Smooth muscle cell (in vitro differentiated cells): ENCODE data around the gene CCK. TPM values are rescaled to one million over a fixed set of nuclear protein-coding genes. Genes with fewer than 3 reads are reported as not detected.

Experiments used
- DNase-seq: peaks from one replicate; lab custom pipeline; 2025; ENCODE audit not compliant: unreplicated experiment; lab: John Stamatoyannopoulos, UW
- H2AFZ ChIP-seq: fragments of 200-600 bp; sonication (generic); 2 replicates; pipeline ENCODE4 v1.6.0; 2016; ENCODE audit warnings: antibody characterized with exemption, low read depth, mild to moderate bottlenecking
- H3F3A ChIP-seq: fragments of 200-600 bp; sonication (generic); 2 replicates; pipeline ENCODE4 v1.6.0; 2017; ENCODE audit warnings: antibody characterized with exemption, low read depth
- H3K27ac ChIP-seq: fragments of 200-600 bp; sonication (generic); 2 replicates; pipeline ENCODE4 v1.5.1; 2016; ENCODE audit warnings: low read depth, mild to moderate bottlenecking
- H3K27me3 ChIP-seq: fragments of 200-600 bp; sonication (generic); 2 replicates; pipeline ENCODE4 v1.6.1; 2016; ENCODE audit warnings: low read depth, mild to moderate bottlenecking
- H3K36me3 ChIP-seq: fragments of 200-600 bp; sonication (generic); 2 replicates; pipeline ENCODE4 v1.5.1; 2016; ENCODE audit warnings: low read depth
- H3K4me1 ChIP-seq: fragments of 200-600 bp; sonication (generic); 2 replicates; pipeline ENCODE4 v1.5.1; 2016; ENCODE audit warnings: low read depth
- H3K4me2 ChIP-seq: fragments of 200-600 bp; sonication (generic); 2 replicates; pipeline ENCODE4 v1.6.0; 2016; ENCODE audit warnings: mild to moderate bottlenecking
- H3K4me3 ChIP-seq: fragments of 200-600 bp; sonication (generic); 2 replicates; pipeline ENCODE4 v1.5.1; 2016; ENCODE audit warnings: mild to moderate bottlenecking
- H3K79me2 ChIP-seq: fragments of 200-600 bp; sonication (generic); 2 replicates; pipeline ENCODE4 v1.6.0; 2016; ENCODE audit warnings: low read depth, mild to moderate bottlenecking
- H3K9ac ChIP-seq: fragments of 200-600 bp; sonication (generic); 2 replicates; pipeline ENCODE4 v1.6.0; 2016; ENCODE audit warnings: low read depth
- H3K9me3 ChIP-seq: fragments of 200-600 bp; sonication (generic); replicated peaks from 2 replicates; pipeline ENCODE4 v1.5.1; 2016; ENCODE audit warnings: low read depth
- H4K20me1 ChIP-seq: fragments of 200-600 bp; sonication (generic); 2 replicates; pipeline ENCODE4 v1.6.0; 2016; ENCODE audit warnings: low read depth
- WGBS: methylation state at CpG from one replicate; pipeline ENCODE4 v1.1.7; 2016; ENCODE audit warnings: low lambda C conversion rate; 5-methylcytosine and 5-hydroxymethylcytosine counted together
- polyA plus RNA-seq: library from polyadenylated mRNA; unstranded; fragments of >200 nt; fragmentation: Nextera tagmentation; extraction: Ambion mirVana; gene quantifications from 2 replicates; pipeline ENCODE4 v1.2.1, GENCODE V29; 2016
- total RNA-seq: library from RNA; depleted of rRNA; stranded (reverse); fragments of >200 nt; gene quantifications from 2 replicates; pipeline ENCODE4 v1.2.3, GENCODE V29; 2014
- TF ChIP-seq, protein P1 (sequence below): fragments of 200-600 bp; sonication (generic); IDR thresholded peaks from 2 replicates; pipeline ENCODE4 v1.5.1; 2017; ENCODE audit warnings: borderline replicate concordance, mild to moderate bottlenecking, antibody characterized with exemption; ENCODE audit not compliant: insufficient read depth, poor library complexity, severe bottlenecking

The CCK gene
- total and polyA plus RNA-seq, 2 experiments from 2014 or later, result not detected

DNA sequence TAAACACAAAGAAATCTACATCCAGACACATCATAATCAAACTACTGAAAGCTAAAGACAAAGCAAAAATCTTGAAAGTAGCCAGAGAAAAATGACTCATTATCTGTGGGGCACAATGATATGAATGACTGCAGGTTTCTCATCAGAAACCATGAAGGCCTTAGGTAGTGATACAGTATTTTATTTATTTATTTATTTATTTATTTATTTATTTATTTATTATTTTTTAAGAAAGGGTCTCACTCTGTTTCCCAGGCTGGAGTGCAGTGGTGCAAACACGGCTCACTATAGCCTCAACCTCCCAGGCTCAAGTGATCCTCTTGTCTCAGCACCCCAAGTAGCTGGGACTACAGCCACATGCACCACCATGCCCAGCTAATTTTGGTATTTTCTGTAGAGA lies 15.2 kb downstream of the CCK start:
- Histone ChIP-seq H4K20me1 (no peaks in the 10 kb centered on the region), H3K79me2 (no peaks in the 10 kb centered on the region), H3K27me3 (peaks cover 34% of the 10 kb centered on the region), H3K4me2 (no peak overlapping the region), H3K9me3 (no peaks in the 10 kb centered on the region), H3K27ac (no peak overlapping the region), H3K4me1 (no peaks in the 10 kb centered on the region), H3K4me3 (no peak overlapping the region), H2AFZ (no peak overlapping the region), H3F3A (no peaks in the 10 kb centered on the region), H3K36me3 (no peaks in the 10 kb centered on the region), H3K9ac (no peak overlapping the region)
- no peak for DNase-seq
- TF ChIP-seq, protein P1, sequence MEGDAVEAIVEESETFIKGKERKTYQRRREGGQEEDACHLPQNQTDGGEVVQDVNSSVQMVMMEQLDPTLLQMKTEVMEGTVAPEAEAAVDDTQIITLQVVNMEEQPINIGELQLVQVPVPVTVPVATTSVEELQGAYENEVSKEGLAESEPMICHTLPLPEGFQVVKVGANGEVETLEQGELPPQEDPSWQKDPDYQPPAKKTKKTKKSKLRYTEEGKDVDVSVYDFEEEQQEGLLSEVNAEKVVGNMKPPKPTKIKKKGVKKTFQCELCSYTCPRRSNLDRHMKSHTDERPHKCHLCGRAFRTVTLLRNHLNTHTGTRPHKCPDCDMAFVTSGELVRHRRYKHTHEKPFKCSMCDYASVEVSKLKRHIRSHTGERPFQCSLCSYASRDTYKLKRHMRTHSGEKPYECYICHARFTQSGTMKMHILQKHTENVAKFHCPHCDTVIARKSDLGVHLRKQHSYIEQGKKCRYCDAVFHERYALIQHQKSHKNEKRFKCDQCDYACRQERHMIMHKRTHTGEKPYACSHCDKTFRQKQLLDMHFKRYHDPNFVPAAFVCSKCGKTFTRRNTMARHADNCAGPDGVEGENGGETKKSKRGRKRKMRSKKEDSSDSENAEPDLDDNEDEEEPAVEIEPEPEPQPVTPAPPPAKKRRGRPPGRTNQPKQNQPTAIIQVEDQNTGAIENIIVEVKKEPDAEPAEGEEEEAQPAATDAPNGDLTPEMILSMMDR, result no peak
- 81% methylated on average over 1 of the region's 1 CpG for WGBS

DNA sequence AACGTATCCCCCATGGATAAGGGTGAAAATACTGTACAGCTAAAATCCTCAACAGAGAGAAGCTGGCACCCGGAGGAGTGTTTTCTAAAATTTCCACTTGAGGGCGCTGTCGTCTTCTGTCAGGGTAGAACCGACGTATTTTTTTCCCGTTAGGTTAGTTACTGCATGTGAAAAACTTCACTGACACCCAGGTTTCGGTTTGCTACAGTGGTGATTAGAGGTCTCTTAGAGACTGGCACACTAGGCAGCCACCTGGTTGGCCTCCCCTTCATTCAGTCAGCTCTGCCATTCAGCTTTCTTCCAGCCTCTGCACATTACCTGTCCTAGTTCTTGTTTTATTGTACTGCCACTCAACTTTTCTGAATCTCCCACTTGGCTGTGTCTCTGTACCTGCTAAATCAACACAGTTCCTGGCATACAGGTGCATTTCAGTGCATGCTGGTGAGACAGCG lies 18.4 kb downstream of the CCK start:
- Histone ChIP-seq H2AFZ (no peak overlapping the region), H3K4me2 (no peak overlapping the region), H3F3A (no peaks in the 10 kb centered on the region), H3K36me3 (no peaks in the 10 kb centered on the region), H4K20me1 (no peaks in the 10 kb centered on the region), H3K27me3 (peaks cover 41% of the 10 kb centered on the region), H3K9ac (no peak overlapping the region), H3K4me1 (no peaks in the 10 kb centered on the region), H3K79me2 (no peaks in the 10 kb centered on the region), H3K27ac (no peak overlapping the region), H3K9me3 (no peaks in the 10 kb centered on the region), H3K4me3 (no peak overlapping the region)
- WGBS, result 16% methylated on average over 9 of the region's 9 CpGs
- TF ChIP-seq, protein P1, result peak; percentile 76
- no peak for DNase-seq

DNA sequence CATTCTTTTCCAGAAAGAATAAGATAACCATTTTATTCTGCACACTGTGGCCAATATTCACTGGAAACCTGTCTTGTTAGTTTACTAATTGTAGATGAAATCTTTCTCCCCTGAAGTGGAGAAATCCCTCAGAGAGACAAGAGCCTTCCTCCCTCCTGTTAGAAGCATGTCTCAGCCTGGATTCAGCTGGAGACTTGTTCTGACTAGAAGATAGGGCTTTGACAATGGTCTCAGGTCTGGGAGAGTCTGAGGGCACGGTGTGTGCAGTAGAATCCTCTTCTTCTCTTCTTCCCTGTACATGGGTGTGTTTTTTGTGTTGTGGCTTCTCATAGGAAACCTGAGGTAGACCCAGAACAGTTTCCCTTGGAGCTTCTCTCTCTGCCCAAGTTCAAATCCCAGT lies 19.9 kb downstream of the CCK start:
- no peaks in the 10 kb centered on the region for H3F3A ChIP-seq
- no peaks in the 10 kb centered on the region for H3K79me2 ChIP-seq
- H3K4me2 ChIP-seq, result no peak overlapping the region
- no peaks in the 10 kb centered on the region for H3K36me3 ChIP-seq
- H3K9ac ChIP-seq, result no peak overlapping the region
- no peaks in the 10 kb centered on the region for H3K4me1 ChIP-seq
- H4K20me1 ChIP-seq, result no peaks in the 10 kb centered on the region
- no peak overlapping the region for H3K27ac ChIP-seq
- TF ChIP-seq, protein P1, result no peak
- 67% methylated on average over 1 of the region's 1 CpG for WGBS
- H3K9me3 ChIP-seq, result no peaks in the 10 kb centered on the region
- no peak overlapping the region for H2AFZ ChIP-seq
- H3K27me3 ChIP-seq, result peaks cover 41% of the 10 kb centered on the region
- no peak overlapping the region for H3K4me3 ChIP-seq
- no peak for DNase-seq

DNA sequence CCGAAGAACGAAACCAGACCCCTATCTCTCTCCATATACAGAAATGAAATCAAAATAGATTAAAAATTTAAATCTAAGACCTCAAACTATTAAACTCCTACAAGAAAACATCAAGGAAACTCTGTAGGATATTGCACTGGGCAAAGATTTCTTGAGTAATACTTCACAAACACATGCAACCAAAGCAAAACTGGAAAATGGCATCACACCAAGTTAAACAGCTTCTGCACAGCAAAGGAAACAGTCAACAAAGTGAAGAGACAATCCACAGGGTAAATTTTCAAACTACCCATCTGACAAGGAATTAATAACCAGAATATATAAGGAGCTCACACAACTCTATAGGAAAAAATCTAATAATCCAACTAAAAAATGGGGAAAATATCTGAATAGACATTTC lies 29.4 kb downstream of the CCK start:
- Histone ChIP-seq H3K9ac (no peak overlapping the region), H4K20me1 (no peaks in the 10 kb centered on the region), H3K27ac (no peak overlapping the region), H3K4me3 (no peak overlapping the region), H2AFZ (no peak overlapping the region), H3K9me3 (no peaks in the 10 kb centered on the region), H3F3A (no peaks in the 10 kb centered on the region), H3K4me2 (no peak overlapping the region), H3K36me3 (no peaks in the 10 kb centered on the region), H3K79me2 (no peaks in the 10 kb centered on the region), H3K4me1 (no peaks in the 10 kb centered on the region), H3K27me3 (no peaks in the 10 kb centered on the region)
- 91% methylated on average over 2 of the region's 2 CpGs for WGBS
- TF ChIP-seq, protein P1, result no peak
- DNase-seq, result no peak
